ENCODE measurements around the gene SUSD3.
A peak's percentile ranks its signal among the peaks of the same experiment; 100 is the strongest.

The SUSD3 gene

GRCh38 chr9:93077811-93078210 is 19.3 kb downstream of the SUSD3 start:
- no peak for DNase-seq

DNA sequence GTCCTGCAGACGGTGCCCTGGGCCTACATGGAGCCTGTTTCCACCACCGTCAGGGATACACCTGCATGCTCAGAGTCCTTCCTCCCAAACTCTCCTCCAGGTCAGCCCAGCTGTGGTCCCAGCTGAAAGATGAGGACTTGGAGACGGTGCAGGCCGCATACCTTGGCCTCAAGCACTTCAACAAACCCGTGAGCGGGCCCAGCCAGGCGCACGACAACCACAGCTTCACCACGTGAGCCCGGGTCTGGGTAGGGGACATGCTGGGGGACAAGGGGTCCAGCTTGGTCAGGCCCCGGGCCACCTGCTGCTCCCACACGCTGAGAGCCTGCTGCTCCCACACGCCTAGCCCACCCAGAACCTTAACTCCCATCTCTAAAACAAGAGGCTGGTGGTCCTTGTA is 20.9 kb downstream of the SUSD3 start:
- DNase-seq, result no peak

DNA sequence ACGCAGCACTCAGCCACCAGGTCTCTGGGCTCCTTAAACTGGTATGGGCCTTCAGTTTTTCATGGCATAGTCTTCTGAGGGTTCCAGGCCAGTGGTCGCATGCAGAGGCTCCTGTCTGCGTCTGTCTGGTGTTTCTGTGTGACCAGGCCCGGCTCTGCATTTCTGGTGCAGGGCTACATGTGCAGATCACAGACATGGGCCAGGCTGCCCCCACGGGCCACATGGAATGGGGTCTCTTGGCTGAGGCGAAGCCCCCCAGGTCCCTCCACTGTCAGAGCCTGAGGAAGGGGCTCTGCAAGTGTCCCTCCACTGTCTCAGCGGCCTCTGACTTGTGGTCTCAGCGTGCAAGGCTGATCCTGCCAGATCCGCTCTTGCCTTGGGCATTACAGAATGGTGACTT is 21.9 kb downstream of the SUSD3 start:
- DNase-seq, result no peak

GRCh38 chr9:93081081-93081529 is 22.6 kb downstream of the SUSD3 start:
- DNase-seq, result no peak

DNA sequence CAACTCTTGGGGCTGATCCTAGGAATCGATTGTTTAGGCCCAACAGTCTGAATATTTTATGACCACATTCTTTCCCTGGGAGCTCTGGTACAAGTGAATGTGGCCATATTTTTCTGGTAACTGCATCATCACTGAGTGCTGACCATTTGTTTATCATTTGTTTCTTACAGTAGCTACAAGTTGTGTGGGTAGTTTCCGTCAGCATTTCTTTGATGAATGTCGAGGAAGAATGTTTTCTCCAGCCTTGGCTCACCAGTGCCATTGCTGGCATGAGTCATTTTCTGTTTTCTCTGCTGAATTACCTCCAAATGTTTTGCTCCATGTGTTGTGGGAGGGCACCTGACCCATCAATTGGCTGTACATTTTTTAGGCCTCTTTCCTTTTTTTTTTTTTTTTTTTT is 23.4 kb downstream of the SUSD3 start:
- DNase-seq, result no peak

GRCh38 chr9:93082841-93083411 is 24.4 kb downstream of the SUSD3 start:
- no peak for DNase-seq

GRCh38 chr9:93083592-93084470 is 25.3 kb downstream of the SUSD3 start:
- peak; percentile 66 for DNase-seq

- DNase-seq, result no peak
These were observed 26.0 kb downstream of the SUSD3 start for GRCh38 chr9:93084471-93084881.

DNA sequence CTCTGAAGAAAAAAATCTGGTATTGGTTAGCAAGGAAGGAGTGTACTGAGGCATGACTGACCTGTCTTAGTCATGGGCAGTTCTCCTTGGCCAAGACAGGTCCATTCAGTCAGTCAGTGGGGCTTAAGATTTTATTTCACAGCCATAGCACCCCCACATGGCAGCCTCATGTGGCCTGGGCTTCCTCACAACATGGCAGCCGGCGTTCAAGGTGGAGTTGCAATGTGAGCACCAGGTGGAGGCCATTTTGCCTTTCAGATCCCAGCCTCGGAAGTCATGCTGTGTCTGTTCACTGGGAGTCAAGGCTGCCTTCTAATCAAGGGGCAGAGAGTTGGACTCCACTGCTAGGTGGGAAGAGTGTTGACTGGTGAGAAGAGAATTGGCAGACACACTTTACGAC is 27.2 kb downstream of the SUSD3 start:
- no peak for DNase-seq

DNA sequence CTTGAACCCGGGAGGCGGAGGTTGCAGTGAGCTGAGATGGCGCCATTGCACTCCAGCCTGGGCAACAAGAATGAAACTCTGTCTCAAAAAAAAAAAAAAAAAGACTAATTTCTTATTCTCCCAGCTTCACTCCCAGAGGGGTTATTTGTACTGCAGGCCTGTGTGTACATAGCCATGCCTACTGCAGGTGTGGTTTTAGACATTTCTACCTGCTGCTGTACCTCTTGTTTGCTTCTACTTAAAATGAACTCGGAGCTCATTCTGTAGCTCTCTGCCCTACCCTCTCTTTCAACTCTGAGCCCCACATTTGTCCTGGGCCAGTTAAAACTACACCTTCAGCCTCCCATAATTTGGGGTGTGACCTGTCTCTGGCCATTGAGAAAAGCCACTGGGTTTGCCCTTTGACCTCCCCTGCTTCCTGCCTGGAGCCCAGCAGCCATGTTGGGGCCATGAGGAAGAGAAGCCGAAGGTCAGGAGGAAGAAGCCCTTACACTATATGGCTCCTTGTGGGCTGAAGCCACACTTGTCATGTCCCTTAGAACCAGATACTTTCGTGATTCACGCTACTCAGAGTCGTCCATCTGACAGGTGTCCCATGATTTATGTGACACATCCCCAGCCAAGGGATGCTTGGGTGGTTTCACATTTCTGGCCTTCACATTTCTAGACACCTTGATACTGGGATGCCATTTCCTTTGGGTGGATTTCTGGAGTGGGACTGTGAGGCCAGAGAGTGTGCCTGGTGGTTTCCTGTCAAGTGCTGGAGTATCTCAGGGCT is 28.1 kb downstream of the SUSD3 start:
- no peak for DNase-seq

DNA sequence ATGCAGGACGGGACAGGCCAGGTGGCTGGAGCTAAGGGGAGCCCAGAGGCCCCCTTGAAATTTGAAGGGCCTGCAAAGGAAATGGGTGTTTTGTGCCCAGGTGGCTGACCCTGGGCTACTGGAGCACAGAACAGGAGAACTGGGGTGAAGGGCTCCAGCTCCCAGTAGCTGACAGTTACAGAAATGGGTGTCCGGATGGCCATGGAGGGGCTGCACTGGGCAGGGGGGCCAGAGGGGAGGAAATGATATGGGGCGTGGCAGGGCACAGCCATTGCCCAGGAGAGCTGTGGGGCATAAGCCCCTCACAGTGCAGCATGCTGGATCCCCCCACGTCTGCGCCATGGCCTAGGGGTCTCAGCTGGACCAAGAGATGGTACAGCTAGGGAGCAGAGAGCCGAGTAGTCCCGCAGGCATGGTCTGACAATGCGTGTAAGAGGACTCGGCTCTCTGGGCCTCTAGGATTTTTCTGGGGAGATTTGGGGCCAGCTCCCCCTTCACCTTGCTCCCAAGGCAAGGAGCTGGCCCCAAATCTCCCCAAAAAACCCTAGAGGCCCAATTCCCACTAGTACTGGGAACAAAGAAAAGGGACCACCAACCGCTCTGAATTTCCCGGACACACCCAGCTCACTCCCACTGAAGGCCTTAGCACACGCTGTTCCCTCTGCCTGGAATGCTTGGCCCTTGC is 29.6 kb downstream of the SUSD3 start:
- no peak for DNase-seq

DNA sequence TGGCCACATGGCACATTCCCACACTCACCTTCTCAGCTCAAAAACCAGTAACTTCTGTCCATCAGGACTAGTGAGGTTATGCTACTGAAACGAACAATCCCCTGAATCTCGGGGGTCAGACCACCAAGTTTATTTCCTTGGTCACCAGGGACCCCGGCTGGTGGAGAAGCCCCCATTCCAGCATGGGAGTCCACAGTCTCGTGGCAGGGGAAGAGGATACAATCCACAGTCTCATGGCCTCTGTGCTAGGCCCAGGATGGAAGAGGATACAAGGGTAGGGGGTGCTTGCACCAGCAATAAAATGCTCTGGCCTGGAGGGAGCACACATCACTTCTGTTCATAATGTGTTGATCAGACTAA is 30.1 kb downstream of the SUSD3 start:
- no peak for DNase-seq

GRCh38 chr9:93089024-93089423 is 30.5 kb downstream of the SUSD3 start:
- DNase-seq, result no peak

DNA sequence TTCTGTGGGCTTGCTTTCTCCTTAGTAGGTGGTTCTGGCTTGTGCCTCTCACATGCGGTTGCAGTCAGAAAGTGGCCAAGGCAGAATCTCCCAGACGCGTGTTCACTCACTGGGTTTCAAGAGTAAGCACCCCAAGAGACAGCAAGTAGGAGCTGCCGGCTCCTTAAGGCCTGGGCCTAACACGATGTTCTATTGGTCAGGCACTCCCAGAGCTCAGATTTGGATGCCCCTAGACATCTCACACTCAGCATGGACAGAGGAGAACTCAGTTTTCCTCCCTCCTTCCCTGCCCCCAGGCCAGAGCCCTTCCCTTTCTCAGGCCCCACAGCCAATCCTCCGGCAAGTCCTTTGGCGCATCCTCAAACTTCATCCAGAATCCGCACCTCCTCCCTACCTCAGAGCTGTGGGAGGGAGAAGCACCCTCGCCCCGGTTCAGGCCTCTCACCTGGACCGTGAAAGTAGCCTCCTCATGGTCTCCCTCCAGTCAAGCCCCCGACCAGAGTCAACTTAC is 31.0 kb downstream of the SUSD3 start:
- no peak for DNase-seq

DNA sequence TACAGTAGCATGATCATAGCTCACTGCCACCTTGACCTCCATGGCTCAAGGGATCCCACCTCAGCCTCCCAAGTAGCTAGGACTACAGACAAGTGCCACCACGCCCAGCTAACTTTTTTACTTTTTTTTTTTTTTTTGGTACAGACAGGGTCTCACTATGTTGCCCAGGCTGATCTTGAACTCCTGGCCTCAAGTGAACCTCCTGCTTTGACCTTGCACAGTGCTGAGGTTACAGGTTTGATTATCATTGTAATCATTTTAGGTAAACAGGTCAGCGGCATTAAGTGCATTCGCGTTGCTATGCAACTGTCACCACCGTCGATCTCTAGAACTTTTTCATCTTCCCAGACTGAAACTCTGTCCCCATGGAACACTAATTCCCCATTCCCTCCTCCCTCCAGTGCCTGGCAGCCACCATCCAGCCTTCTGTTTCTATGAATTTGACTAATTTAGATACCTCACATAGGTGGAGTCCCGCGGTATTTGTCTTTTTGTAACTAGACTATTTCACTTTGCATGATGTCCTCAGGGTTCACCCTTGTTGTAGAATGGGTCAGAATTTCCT is 31.7 kb downstream of the SUSD3 start:
- no peak for DNase-seq

GRCh38 chr9:93091056-93091452 is 32.6 kb downstream of the SUSD3 start:
- DNase-seq, result no peak

- DNase-seq, result peak; percentile 89
These were observed 33.1 kb downstream of the SUSD3 start for GRCh38 chr9:93091453-93092081.

- DNase-seq, result no peak
These were observed 33.9 kb downstream of the SUSD3 start for GRCh38 chr9:93092251-93092991.

- DNase-seq, result no peak
These were observed 34.8 kb downstream of the SUSD3 start for GRCh38 chr9:93093127-93093876.

DNA sequence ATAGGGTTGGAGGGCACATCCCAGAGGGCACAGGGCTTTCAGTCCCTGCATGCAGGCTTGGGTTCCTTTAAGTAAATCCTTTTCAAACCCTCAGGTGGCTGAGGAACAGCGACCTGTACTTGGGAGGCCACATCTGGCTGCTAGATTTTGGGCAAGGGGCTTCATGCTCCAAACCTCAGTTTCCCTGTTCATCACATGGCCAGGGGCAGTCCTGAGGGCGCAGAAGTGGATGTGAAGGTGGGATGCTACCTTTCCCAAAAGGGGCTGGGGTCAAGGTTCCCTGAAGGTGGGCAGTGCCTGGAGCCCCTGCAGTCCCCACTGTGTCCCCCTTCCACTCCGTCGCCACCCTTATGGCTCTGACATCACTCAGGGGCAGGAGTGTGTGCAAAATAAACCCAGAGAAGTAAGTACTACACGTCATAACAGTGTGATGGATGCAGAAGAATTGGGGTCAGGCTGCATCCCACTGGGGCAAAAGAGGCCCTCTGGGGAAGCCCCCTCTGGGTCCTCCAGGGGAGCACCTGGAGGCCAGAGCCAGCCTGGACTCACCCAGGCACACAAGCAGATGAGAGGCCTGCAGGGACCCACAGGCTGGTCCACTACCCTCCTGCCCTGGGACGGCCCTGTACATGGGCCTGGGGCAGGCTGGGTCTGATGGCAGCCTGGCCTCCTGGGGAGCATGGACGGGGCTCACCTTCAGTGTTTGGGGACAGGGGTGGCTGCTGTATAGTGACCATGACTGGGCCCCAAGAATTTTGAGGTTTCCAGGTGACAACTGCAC is 35.6 kb downstream of the SUSD3 start:
- no peak for DNase-seq

Data from stimulated activated CD4-positive, alpha-beta T cell treated with anti-CD3 and anti-CD28 coated beads, Interleukin-1b, Interleukin-23, amount 100 ng/mL, for 48 hours (primary cell).